Stimulated activated CD4-positive, alpha-beta T cell treated with anti-CD3 and anti-CD28 coated beads, Interleukin-12 subunit alpha, Interleukin-12 subunit beta, amount 100 ng/mL, for 24 hours (primary cell): Measurements from ENCODE around the gene PLCB1.

Source experiments
- DNase-seq, 2 experiments: peaks; one replicate each; pipeline ENCODE4 v3.0.0-alpha.2; 2020; ENCODE audit warnings: low read depth in 2 of 2

The PLCB1 gene

DNA sequence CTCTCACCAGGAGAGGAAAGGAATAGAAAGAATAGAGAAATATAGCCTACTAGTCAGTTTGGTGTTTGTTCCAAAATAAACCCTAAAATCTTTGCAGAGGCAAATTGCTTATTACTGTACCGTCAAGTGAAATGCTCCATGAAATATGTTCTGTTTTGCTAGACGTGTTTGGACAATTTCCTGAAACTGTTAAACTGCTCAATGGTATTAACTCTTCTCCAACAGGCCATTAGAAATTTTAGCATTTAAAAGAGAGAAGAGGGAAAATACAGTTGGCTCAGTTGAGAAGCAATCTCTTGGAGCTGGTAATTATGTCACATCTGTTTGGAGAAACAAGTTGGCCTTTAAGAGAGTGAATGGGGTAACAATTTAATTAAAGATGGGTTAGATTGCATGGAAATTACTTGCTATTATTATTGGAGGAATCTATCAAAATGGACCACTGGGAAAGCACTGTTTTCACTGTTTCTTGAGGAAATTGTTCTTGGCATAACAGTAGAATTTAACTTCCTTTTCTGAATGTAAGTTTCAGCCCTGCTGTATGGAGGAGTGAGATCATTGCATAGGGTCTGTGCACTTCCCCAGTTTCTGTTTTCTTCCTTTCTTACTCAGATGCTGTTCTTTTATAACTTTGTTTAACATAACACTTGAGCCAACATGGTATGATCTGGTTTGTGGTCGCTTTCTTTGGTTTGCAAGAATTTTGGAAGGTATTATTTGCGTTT lies 373.6 kb downstream of the PLCB1 start:
- no peak for DNase-seq

DNA sequence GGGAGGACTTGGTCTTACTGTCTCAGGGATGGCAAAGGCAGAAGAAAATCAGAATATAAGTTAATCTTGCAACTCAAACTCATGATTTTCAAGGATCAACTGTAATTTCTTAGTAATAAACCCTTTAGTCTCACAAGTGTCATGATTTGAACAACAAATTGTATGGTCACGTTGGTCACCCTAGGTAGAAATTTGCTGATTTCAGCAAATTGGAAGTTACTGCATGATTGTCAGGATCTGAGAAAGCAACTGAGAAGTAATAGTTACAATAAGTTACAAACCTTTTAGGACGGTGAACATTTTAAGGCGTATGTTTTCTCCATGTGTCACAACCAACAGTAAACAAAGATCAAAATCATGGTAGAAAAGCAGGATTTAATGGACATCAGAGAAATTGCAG lies 375.2 kb downstream of the PLCB1 start:
- no peak for DNase-seq

DNA sequence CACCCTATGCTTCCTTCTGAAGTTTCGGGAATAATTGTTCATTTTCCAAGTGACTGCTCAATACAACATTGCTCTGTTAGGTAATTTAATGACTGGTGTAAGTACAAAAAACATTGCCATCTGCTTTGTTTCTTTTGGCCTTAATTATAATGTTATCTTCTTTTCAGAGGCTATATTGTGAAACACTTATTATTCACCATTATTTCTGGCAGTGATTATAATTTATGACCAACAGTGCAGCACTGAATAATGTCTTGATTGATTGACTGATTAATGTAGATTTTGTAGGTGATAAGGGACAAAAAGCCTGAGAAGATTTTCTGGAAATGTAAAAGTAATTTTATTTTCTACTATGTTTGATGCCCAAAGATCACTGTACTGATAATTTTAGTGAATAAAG lies 377.7 kb downstream of the PLCB1 start:
- DNase-seq = no peak

DNA sequence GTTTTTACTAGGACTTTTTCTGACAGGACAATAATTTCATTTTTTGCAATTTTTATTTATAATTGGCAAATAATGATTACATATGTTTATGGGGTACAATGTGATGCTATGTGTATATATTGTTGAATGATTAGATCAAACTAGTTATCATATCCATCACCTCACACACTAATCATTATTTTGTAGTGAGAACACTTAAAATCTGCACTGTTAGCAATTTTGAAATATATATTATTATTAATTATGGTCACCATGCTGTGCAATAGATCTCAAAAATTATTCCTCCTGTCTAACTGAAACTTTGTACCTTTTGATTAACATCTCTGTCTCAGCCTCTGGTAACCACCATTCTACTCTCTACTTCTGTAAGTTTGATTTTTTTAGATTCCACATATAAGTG lies 378.7 kb downstream of the PLCB1 start:
- DNase-seq = no peak

DNA sequence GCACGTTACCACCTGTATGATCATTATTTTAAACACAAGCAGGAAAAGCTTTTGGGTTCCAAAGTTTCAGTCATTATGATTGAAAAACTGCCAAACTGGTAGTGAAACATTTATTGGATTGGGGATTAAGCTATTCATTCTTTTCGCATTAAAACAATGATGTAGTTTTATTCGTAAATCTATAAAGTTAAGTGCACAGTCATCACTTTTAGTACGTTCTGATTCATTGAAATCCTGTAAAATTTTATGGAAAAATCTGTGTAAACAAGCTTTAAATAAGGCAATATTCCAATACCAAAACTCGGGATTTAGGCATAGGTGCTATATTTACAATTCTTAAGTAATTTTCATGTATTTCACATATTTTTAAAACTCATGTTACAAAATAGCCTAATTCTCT lies 379.9 kb downstream of the PLCB1 start:
- DNase-seq = no peak

DNA sequence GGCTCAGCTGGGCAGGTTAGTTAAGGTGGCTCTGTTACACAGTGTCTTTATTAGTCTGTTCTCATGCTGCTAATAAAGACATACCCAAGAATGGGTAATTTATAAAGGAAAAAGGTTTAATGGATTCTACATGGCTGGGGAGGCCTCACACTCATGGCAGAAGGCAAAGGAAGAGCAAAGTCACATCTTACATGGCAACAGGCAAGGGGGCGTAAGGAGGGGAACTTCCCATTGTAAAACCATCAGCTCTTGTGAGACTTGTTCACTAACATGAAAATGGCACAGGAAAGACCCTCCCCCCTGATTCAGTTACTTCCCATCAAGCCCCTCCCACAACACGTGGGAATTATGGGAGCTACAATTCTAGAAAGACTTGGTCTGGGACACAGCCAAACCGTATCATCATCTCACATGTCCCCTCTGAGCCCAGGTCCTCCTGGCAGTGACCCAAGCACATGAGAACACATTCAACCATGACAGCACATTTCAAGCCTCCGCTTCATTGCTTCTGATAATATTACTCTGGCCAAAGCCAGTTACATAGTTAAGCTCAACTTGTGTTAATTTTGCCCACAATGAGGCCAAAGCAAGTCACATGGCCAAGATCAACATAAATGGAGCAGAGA lies 383.9 kb downstream of the PLCB1 start:
- DNase-seq = no peak

DNA sequence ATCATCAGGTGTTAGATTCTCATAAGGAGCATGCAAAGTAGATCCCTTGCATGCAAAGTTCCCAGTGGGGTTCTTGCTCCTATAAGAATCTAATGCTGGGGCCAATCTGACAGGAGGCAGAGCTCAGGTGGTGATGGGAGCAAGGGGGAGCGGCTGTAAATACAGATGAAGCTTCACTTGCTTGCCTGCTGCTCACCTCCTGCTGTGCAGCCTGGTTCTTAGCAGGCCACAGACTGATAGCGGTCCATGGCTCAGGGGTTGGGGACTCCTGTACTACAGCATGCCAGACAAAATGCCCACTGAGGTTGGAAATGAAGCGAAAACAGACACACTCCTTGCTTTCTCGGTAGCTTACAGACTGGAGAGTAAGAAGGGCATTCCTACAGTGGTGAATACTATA lies 386.8 kb downstream of the PLCB1 start:
- no peak for DNase-seq

DNA sequence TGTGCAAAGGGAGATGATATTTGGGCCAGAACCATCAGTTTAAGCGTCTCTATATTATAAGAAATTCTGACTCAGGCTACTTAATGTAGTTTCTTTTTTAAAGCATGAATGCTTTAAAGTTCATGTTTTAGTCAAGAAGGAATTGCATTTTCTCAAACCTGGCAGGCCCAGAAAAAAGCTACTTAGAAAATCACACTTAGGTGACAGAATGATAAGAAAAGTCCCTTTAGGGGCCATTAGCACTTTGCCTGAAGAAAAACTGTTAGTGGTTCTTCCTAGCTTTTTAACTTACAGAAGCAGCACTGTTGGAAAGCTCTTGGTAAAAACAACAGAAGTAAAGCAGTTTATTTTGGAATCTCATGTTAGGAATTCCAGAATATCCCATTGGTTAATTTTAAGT lies 387.8 kb downstream of the PLCB1 start:
- no peak for DNase-seq

DNA sequence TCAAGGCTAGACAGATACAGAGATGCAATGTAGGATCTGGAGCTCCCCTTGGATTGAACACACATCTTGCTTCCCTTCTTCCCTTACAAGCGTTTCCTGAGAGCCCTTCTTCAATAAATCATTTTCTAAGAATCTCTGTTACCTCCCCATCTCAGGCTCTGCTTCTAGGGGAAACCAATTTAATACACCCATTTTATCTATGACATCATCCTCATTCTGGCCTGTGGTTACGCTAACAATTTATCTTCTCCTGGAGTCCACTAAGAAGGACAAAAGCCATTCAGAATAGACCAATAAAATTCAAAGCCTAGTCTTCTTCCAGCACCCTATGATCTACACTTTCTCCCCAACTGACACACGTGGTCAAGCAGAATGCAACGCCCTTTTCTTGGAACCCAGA lies 390.1 kb downstream of the PLCB1 start:
- DNase-seq = no peak

DNA sequence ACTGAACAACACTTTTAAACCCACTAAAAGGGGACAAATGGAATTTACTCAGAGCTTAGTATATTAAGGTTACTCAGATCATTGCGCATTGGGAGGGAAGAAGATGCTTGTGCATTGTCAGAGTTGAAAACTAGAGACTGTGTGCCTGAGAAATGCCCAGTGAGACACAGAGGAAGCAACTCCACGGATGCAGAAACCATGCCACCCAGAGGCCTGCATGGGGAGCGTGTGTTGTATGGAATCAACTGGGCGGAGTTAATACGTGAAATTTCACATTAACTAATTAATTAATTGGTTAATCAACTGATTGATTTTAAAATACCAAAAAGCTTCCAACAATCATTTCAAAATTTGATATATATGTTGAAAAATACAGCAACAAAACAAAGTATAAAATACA lies 391.6 kb downstream of the PLCB1 start:
- no peak for DNase-seq

DNA sequence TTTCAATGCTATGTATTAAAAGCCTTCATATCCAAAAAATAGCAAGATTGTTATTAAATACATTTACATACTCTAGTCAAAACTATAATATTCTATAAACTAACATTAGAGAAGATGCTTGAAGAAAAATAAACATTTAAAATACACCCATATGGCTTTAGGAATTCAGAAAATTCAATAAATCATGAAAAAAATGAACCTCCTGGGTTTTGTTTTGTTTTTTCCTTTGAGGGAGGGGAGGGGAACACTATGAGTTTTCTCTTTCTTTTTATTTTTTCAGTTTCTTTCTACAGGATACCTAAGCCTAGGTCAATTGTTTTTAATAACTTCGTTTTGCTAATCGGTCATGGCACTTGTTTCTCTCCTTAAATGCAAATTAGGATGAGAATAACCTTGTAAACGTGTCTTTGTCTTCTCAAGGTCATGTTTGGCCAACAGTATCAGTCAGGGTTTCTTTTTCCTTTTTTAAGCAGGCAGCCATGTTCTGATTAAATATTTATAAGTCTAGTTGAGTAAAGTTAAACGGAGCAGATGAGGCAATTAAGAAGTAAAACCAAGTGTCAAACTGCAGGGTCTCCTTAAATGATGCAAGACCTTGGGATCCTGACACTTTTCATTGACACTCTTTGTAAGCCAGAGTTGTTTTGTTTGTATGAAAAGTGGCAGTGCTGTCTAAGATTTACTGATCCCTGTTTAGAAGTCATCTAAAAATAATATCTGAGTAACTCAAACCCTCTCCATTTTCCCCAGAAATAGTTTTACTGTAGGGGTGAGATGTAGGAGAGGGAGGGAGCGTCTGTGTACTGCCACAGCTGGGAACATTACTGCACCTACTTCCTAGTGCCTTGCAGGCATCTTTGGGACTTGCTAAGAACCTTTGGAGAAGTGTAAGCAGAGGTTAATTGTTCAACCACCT lies 392.3 kb downstream of the PLCB1 start:
- no peak for DNase-seq

DNA sequence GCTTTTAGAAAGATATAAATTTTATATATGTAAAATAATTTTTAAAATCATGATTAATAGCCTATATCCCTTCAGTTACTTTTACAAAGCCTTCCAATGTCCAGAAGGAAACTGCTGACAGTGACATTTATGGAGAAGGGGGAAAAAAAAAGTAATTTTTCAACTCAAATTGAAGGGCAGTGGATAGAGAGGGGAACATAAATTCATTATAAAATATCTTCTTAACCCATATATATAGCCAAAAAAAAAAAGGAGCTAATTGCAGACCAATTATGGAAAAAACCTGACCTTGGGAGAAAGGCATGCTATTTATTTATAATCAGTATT lies 392.9 kb downstream of the PLCB1 start:
- DNase-seq = no peak

DNA sequence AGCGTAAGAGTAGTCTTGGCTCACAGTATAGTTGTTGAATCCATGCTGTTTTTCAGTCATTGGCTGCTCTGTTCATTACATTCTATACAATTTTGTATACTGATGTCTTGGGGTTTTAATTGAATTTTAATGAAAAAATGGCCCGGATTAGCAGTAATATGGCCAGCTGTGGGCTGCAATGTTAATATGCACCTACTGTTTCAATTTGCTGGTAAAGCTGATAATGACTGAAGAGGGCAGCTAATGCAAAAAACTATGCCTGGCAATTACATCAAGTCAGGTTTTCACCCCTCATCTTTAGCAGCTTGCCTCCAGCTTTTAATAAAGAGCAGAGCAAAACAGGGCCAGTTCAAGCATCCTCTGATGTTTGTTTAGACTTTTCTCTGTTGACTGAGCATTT lies 394.5 kb downstream of the PLCB1 start:
- DNase-seq = no peak

DNA sequence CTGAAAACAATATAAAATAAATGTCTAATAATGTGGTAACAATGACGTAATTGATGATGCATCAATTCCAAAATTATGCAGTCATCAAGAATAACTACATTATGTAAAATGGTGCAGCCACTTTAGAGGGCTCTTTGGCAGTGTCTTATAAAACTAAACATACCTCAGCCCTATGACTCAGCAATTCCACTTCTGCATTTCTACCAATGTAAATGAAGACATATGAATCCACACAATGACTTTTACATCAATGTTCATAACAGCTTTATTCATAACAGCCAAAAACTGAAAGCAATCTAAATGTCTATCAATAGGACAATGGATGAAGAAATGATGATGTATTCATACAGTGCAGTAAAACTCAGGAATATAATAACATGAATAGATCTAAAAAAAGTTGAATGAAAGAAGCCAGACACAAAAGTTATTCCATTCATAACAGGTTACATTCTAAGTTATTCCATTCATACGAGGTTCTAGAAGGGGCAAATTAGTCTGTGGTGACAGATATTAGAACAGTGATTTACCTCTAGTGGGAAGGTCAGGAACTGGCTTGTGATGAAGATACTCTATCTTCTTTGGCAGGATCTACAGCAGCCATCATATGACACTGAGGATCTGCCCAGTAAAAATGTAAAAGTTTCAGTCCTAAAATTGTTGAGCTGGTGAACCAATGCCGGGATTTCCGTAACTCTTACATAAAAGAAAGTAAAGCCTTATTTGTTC lies 396.1 kb downstream of the PLCB1 start:
- DNase-seq = no peak

DNA sequence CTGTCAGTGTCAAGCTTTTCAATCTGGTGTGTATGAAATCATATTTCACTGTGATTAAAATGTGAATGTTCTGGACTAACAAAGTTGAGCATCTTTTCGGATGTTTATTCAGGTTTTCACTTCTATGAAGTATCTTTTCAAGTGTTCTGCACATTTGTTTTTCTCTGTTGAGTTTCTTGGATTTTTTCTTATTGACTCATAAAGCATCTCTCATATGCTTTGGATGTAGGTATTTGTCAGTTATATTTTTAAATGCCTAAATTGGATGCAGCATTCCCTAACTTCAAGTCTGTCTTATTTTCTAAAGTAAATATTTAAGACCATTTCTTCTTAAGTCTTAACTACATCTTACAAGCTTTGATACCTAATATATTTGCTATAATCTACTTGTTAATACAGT lies 398.0 kb downstream of the PLCB1 start:
- no peak for DNase-seq

DNA sequence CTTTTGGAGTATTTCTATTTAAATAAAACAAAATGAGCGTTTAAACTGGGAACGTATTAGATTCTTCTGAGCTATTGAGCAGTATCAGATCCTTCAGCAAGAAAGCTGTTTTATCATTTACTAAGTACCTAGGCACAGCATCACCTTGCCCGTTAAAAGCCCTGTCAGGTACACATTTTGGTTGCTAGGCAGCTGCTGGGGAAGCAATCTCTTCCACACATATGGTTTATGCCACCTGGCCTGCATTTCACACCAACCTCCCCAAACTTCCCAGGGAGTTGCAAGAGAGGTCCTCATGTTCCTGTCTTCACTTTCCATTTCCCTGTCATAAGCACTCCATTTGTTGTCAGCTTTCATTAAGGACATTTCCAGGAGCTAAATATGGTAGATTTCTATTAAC lies 400.1 kb downstream of the PLCB1 start:
- DNase-seq = no peak

DNA sequence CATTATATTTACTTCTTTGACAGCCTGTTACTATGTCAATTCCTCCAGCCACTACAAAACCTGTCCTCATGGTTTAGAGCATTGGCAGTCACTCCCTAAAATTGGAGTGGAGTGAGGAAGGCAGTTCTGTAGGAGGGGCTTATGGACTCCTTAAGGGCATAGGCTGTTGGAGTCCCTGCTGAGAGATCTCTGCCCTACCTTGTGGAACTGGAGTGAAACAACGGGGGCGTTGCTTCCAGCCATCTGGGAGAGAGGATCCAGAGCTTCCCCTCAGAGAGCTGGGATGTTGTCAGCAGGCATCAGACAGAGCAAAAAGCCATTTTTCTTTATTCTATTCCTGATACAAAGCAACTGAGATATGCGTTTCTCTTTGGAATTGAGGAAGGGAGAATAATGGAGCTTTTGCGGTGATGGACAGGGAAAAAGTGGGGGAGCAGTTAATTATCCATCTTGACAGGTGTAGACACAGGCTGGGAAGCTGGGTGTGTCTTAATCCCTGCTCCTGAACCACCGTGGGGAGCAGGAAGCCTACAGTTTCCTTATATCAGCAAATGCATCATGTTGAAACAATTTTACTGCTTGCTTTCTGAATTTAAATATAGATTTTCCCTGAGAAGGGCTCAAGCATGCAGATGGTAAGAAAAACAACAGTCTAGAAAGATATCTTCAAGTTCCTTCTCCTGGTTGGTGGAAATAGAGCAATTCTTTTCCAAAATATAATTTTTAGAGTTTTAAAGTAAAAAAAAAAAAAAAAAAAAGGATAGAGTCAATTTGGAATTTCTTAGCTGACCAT lies 402.5 kb downstream of the PLCB1 start:
- no peak for DNase-seq

DNA sequence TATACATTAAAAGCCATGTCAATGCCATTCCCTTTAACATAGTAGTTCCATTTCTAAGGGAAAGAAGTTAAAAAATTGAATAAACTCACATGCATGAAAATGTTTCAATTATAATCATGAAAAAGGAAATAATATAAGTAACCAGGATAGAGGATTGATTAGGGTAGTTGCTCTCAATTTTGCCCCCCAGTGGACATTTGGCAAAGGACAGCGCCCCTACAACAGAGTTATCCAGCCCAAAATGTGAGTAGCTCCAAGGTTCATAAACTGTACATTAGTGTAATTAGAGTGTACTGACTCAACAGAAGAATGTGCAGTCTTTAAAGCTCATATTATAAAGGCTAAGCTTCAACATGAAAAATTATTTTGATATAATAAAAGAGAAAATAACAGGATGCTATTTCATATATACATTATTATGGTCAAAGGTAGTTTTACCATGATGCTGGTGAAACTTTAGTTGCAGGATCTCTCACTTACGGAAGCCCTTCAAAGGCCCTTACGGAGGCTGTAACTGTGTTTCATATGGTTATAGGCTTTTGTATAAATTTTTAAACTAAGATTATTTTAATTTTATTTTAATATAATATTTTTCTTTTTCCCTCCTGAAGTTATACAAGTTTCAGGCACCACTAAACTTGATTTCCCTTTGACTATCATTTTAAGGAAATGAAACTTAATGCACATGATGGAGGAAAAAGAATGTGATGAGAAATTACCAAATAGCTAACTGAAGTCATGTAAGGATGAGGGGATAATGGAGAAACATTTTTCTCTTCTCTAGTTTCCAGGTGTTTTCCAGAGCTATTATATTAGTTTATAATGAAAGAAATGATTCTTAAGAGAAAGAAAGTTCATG lies 403.6 kb downstream of the PLCB1 start:
- DNase-seq = no peak

DNA sequence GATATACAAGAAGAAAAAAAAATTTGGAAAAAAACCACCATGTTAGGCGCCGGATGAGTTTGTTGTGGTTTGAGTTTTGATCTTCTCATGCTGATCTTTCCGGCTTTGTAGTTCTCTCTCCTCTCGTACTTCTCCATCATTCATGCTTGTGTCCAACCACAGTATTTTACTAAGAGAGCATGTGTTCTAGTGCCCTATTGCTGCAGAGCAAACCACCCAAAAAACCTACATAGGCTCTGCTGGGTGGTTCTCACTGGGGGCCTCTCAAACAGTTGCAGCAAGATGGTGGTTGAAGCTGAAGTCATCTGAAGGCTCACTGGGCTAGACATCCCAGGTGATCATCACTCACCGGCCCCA lies 404.2 kb downstream of the PLCB1 start:
- no peak for DNase-seq

DNA sequence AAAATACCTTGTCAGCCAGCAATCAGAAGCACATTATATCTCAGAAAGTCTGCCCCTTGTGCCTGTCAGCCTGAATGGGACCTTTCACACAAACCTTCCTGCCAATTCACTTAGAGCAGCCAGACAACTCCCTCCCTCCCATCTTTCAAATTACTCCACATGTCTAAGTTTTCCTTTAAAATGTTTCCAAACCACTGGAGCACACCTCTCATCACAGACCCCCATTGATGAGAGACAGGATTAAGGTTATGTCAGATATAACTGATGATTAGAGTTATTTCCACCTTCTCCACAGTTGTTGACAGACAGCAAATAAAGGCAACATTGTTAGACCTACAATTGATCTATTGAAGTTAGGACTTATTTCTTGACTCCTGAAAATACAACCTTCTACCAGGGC lies 408.4 kb downstream of the PLCB1 start:
- no peak for DNase-seq

DNA sequence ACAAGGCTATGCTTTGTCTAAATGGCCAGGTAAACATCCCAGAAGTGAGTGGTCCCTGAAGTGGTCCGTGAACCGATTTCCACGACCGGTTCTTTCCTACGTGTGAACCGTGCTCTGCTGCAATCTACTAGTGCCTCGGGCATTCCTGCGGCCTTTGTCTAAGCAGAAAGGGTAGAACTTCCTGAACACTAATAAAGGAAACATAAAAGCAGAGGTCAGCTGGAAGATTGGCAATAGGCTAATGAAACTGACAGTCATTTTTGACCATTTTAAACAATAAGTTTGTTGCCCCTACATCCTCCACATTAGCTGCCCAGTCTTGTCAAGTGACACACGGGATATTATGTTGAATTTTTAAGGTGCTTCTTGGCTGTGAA lies 410.0 kb downstream of the PLCB1 start:
- DNase-seq = no peak
